Measurements from ENCODE around the gene KLK10.

KLK10 gene

GRCh38 chr19:51044327-51044726 lies 24.8 kb upstream of the KLK10 start:
- no peak overlapping the region for H3K9ac ChIP-seq (ENCODE audit: low read depth, low read length)
- H3K27ac ChIP-seq (ENCODE audit: low read length), result no peak overlapping the region
- H3K9me3 ChIP-seq (ENCODE audit: insufficient read depth, low read length, severe bottlenecking), result no peaks in the 10 kb centered on the region
- no peak overlapping the region for H3K4me3 ChIP-seq (ENCODE audit: low read depth in 1 of 2, low read length in 2 of 2)
- TF ChIP-seq CTCF (IDR thresholded peaks at IDR 0.05; ENCODE audit: borderline replicate concordance, extremely low read depth, low read length, poor library complexity, severe bottlenecking) (no peak), EZH2 (IDR thresholded peaks at IDR 0.05; ENCODE audit: borderline replicate concordance, low read depth, low read length, severe bottlenecking) (no peak)
- no peaks in the 10 kb centered on the region for H3K27me3 ChIP-seq (ENCODE audit: insufficient read depth, low read length, poor library complexity)
- H3K79me2 ChIP-seq (ENCODE audit: insufficient read depth, low read length), result no peaks in the 10 kb centered on the region
- no peak overlapping the region for H3K4me2 ChIP-seq (ENCODE audit: insufficient read depth, low read length)
- no peaks in the 10 kb centered on the region for H4K20me1 ChIP-seq (ENCODE audit: insufficient read depth, low read length)
- H2AFZ ChIP-seq (ENCODE audit: low read depth, low read length), result no peak overlapping the region
- no peaks in the 10 kb centered on the region for H3K4me1 ChIP-seq (ENCODE audit: insufficient read depth, low read length)
- no peak for ATAC-seq (ENCODE audit: insufficient read depth, low read depth)
- no peaks in the 10 kb centered on the region for H3K36me3 ChIP-seq (ENCODE audit: insufficient read depth, low read length)
- DNase-seq, result no peak

GRCh38 chr19:51043497-51043896 lies 24.0 kb upstream of the KLK10 start:
- TF ChIP-seq EZH2 (IDR thresholded peaks at IDR 0.05; ENCODE audit: borderline replicate concordance, low read depth, low read length, severe bottlenecking), result no peak
- TF ChIP-seq CTCF (IDR thresholded peaks at IDR 0.05; ENCODE audit: borderline replicate concordance, extremely low read depth, low read length, poor library complexity, severe bottlenecking), result no peak
- H3K4me3 ChIP-seq (ENCODE audit: low read depth in 1 of 2, low read length in 2 of 2), result no peak overlapping the region
- no peaks in the 10 kb centered on the region for H3K79me2 ChIP-seq (ENCODE audit: insufficient read depth, low read length)
- no peak overlapping the region for H2AFZ ChIP-seq (ENCODE audit: low read depth, low read length)
- DNase-seq (no peak), ATAC-seq (ENCODE audit: insufficient read depth, low read depth) (no peak)
- no peak overlapping the region for H3K9ac ChIP-seq (ENCODE audit: low read depth, low read length)
- no peak overlapping the region for H3K4me2 ChIP-seq (ENCODE audit: insufficient read depth, low read length)
- no peaks in the 10 kb centered on the region for H3K27me3 ChIP-seq (ENCODE audit: insufficient read depth, low read length, poor library complexity)
- H3K27ac ChIP-seq (ENCODE audit: low read length), result no peak overlapping the region
- H3K36me3 ChIP-seq (ENCODE audit: insufficient read depth, low read length), result no peaks in the 10 kb centered on the region
- no peaks in the 10 kb centered on the region for H3K9me3 ChIP-seq (ENCODE audit: insufficient read depth, low read length, severe bottlenecking)
- no peaks in the 10 kb centered on the region for H4K20me1 ChIP-seq (ENCODE audit: insufficient read depth, low read length)
- H3K4me1 ChIP-seq (ENCODE audit: insufficient read depth, low read length), result no peaks in the 10 kb centered on the region

- Histone ChIP-seq H2AFZ (ENCODE audit: low read depth, low read length) (no peak overlapping the region), H4K20me1 (ENCODE audit: insufficient read depth, low read length) (no peaks in the 10 kb centered on the region), H3K27me3 (ENCODE audit: insufficient read depth, low read length, poor library complexity) (no peaks in the 10 kb centered on the region), H3K79me2 (ENCODE audit: insufficient read depth, low read length) (no peaks in the 10 kb centered on the region), H3K9ac (ENCODE audit: low read depth, low read length) (no peak overlapping the region), H3K4me2 (ENCODE audit: insufficient read depth, low read length) (no peak overlapping the region), H3K9me3 (ENCODE audit: insufficient read depth, low read length, severe bottlenecking) (no peaks in the 10 kb centered on the region), H3K27ac (ENCODE audit: low read length) (no peak overlapping the region), H3K4me1 (ENCODE audit: insufficient read depth, low read length) (no peaks in the 10 kb centered on the region), H3K4me3 (ENCODE audit: low read depth in 1 of 2, low read length in 2 of 2) (no peak overlapping the region), H3K36me3 (ENCODE audit: insufficient read depth, low read length) (no peaks in the 10 kb centered on the region)
- DNase-seq (no peak), ATAC-seq (ENCODE audit: insufficient read depth, low read depth) (no peak)
- TF ChIP-seq CTCF (IDR thresholded peaks at IDR 0.05; ENCODE audit: borderline replicate concordance, extremely low read depth, low read length, poor library complexity, severe bottlenecking) (no peak), EZH2 (IDR thresholded peaks at IDR 0.05; ENCODE audit: borderline replicate concordance, low read depth, low read length, severe bottlenecking) (no peak)
These were observed 20.6 kb upstream of the KLK10 start for GRCh38 chr19:51040151-51040550.

DNA sequence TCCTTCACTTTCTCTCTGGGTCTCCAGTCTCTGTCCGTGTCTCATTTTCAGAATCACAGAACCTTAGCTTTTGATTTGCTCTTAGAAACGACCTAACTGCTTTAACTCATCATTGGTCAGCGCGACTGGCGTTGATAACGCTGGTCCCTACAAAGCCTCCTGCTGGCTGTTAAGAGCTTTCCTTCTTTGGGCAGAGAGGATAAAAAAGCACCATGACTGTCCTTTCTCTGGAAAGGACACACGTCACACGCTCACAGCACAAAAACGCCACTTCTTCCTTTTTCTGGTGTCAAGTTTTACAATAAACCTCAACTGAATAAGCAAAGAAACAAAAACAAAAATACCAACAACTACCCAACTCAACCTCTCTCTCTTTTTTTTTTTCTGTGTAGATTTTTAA lies 17.0 kb upstream of the KLK10 start:
- no peak overlapping the region for H3K4me3 ChIP-seq (ENCODE audit: low read depth in 1 of 2, low read length in 2 of 2)
- no peaks in the 10 kb centered on the region for H3K9me3 ChIP-seq (ENCODE audit: insufficient read depth, low read length, severe bottlenecking)
- DNase-seq (no peak), ATAC-seq (ENCODE audit: insufficient read depth, low read depth) (no peak)
- H4K20me1 ChIP-seq (ENCODE audit: insufficient read depth, low read length), result no peaks in the 10 kb centered on the region
- no peaks in the 10 kb centered on the region for H3K4me1 ChIP-seq (ENCODE audit: insufficient read depth, low read length)
- no peaks in the 10 kb centered on the region for H3K27me3 ChIP-seq (ENCODE audit: insufficient read depth, low read length, poor library complexity)
- H3K9ac ChIP-seq (ENCODE audit: low read depth, low read length), result no peak overlapping the region
- no peaks in the 10 kb centered on the region for H3K36me3 ChIP-seq (ENCODE audit: insufficient read depth, low read length)
- H2AFZ ChIP-seq (ENCODE audit: low read depth, low read length), result no peak overlapping the region
- H3K79me2 ChIP-seq (ENCODE audit: insufficient read depth, low read length), result no peaks in the 10 kb centered on the region
- TF ChIP-seq EZH2 (IDR thresholded peaks at IDR 0.05; ENCODE audit: borderline replicate concordance, low read depth, low read length, severe bottlenecking) (no peak), CTCF (IDR thresholded peaks at IDR 0.05; ENCODE audit: borderline replicate concordance, extremely low read depth, low read length, poor library complexity, severe bottlenecking) (no peak)
- no peak overlapping the region for H3K4me2 ChIP-seq (ENCODE audit: insufficient read depth, low read length)
- H3K27ac ChIP-seq (ENCODE audit: low read length), result no peak overlapping the region
